HG02885 (cell line): ENCODE measurements around the gene DOK5.

ENCODE experiments used
- ATAC-seq: cut with Tn5 transposase; IDR thresholded peaks from one replicate; pipeline ENCODE4 v1.9.1; 2021; ENCODE audit warnings: mild to moderate bottlenecking; ENCODE audit not compliant: unreplicated experiment, poor library complexity

Gene DOK5

GRCh38 chr20:54506643-54507042, 31.2 kb downstream of the DOK5 start:
- ATAC-seq, result no peak

- no peak for ATAC-seq
These were observed 35.2 kb downstream of the DOK5 start for GRCh38 chr20:54510541-54511129.

DNA sequence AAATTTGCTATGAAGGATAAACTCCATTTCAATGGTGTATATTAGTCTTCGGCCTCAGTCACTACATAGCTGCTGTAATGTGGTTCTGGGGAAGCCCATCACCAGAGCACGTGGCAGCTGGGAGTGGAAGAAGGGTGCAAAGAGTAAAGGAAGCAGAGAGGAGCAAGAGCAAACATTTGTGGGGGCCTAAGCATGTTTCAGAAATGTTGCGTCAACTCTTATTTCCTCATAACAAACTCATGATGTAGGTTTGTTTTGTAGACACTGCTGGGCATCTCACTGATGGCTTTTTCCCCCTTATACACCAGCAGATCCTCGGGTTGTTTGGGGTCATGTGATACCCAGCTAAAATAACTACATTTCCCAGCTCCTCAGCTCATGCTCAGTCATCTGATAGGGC, 37.3 kb downstream of the DOK5 start:
- ATAC-seq, result no peak

GRCh38 chr20:54514028-54514607, 38.7 kb downstream of the DOK5 start:
- ATAC-seq, result no peak

- ATAC-seq, result no peak
These were observed 40.6 kb downstream of the DOK5 start for GRCh38 chr20:54515793-54516628.

GRCh38 chr20:54517241-54517975, 42.0 kb downstream of the DOK5 start:
- ATAC-seq, result no peak

- no peak for ATAC-seq
These were observed 49.5 kb downstream of the DOK5 start for GRCh38 chr20:54524849-54525248.

DNA sequence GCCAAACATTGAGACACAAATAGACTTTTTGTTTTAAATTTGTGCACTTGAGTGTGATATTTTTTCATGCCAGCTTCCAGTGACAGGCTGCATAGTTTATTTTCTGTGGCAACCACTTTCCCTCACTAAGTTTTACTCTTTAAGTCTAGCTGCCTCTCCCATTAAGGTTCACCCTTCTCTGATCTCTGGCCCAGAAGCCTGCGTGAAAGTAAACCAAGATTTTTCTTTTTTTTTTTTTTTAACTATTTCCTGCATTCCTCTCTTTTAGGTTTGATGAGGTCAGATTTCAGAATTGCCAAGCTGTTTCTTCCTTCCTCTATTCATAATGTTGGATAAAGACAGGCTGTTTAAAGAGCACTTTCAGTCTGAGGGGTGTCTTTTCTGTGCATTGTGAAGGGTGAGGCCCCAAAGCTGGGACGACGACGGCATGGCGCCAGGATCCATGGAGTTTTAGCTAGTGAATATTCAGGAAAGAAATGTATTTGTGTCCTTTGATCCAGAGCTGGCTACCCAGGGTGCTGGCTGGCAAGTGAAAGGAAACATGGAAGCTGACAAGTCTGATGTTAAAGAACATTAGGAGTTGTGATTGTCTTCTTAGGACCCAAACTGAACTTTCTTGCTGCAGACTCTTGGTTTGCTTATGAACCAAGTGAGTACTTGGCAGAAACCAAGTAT, 50.7 kb downstream of the DOK5 start:
- ATAC-seq, result no peak

- no peak for ATAC-seq
These were observed 51.4 kb downstream of the DOK5 start for GRCh38 chr20:54526801-54527200.

- no peak for ATAC-seq
These were observed 57.2 kb downstream of the DOK5 start for GRCh38 chr20:54532573-54532972.

DNA sequence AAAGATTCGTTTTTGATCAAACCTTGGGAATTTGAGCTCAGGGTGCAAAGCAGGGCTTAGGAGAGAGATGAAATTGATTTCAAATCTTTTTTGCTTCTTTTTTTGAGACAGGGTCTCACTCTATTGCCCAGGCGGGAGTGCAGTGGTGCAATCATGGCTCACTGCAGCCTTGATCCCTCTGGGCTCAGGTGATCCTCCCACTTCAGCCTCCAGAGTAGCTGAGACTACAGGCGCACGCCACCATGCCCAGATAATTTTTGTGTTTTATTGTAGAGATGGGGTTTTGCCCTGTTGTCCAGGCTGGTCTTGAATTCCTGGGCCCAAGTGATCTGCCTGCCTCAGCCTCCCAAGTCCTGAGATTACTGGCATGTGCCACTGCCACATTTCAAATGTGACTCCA, 58.7 kb downstream of the DOK5 start:
- no peak for ATAC-seq

GRCh38 chr20:54535033-54535432, 59.6 kb downstream of the DOK5 start:
- no peak for ATAC-seq

DNA sequence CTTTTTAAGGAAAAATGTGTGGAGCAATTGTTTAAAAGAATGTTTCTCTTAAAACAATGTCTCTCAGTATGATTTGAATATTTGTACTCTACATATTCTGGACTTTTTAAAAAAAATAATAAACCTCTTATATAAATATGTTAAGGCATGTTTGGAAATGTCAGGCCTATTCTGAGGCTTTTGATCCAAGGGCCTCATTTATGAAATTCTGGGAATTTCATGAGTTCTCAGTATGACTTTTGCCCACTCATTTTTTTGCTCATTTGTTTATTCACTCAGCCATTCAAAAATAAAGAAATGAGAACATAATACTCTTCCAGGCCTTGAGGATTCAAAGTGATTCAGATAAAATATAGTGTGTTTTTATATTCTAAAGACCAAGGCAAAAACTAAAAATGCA, 60.4 kb downstream of the DOK5 start:
- ATAC-seq, result no peak

DNA sequence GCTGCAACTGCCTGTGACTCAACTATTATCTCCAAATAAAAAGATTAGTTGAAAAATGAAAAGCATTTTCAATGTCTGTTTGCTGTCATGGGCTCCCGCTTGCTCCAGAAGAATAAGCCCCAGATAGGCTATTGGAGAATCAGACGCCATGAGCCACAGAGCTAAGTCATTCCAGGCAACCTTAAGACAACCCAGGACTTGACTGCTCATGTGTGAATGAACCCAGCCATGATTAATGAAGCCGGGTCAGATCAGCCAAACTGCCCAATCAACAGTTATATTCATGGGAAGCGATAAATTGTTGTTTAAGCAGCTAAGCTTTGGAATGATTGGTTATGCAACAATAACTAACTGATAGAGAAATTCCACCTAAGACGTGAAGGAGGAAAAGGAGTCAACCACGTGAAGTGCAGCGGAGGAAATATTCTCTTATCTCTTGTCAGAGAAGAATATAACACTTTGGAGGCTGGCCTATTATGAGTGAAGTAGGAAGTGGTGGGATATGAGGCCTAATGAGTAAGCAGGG, 64.2 kb downstream of the DOK5 start:
- no peak for ATAC-seq

- ATAC-seq, result no peak
These were observed 68.0 kb downstream of the DOK5 start for GRCh38 chr20:54543369-54543768.

DNA sequence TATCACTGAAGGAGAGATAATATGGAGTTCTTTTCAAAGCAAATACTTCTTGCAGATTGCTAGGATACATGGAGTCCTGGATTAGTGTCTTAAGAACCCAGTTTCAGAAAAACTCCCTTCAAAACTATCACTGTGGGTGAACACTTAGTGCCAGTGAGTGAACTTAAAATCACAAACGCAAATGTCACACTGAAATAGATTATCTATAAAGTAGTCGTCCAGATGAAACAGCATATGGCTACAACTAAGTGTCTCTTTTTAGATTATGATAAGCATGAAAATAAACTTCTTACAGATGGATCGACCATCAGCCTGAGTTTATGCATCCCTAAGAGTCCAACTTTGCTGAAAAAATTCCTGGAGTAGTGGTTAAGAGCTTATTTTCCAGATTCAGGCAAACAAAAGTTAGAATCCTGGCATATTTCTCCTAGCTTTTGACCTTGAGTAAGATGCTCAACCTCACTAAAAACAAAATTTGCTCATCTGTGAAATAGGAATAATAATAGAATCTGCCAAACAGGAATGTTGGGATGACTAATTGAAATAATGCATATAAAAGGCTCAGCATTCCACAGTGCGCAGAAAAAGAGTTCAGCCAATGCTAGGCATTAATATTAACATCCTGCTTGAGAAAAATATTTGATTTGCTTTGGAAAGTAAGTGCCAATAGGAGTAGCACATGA, 70.4 kb downstream of the DOK5 start:
- no peak for ATAC-seq

DNA sequence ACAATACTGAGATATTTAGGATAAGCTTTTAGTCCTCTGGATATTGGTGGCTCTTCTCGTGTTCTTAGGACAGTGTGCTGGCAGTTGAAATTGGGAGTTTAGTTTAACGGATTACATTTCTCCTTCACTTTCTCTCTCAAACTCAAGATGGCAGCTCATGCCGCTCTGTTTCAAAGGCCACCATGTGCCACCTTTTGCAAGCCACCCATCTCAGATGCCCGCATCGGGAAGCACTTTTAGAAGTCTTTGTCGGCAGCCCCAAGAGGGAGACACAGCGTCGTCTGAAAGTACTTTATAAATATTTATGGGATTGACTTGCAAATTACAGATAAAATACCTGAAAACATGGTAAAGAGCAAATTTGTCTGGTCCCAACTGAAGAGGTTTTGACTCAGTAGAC, 73.5 kb downstream of the DOK5 start:
- ATAC-seq, result no peak

GRCh38 chr20:54549658-54550326, 74.4 kb downstream of the DOK5 start:
- ATAC-seq, result no peak

- no peak for ATAC-seq
These were observed 75.5 kb downstream of the DOK5 start for GRCh38 chr20:54550776-54551396.
